ENCODE data around the gene TMED6. TPM values are rescaled to one million over a fixed set of nuclear protein-coding genes. Genes with fewer than 3 reads are reported as not detected.
A peak's percentile ranks its signal among the peaks of the same experiment; 100 is the strongest.
"Not testable (repeated sequence)": the region's sequence is repeated elsewhere in the genome, so short reads cannot be mapped to it uniquely, and the experiment has no call there.

Gene TMED6
- total RNA-seq, 2 donors from 2014 or later, result 0.39 to 1.8 TPM

- no peak for DNase-seq (ENCODE audit: low spot score in 2 of 2)
- peaks cover 5 to 22% of the 10 kb centered on the region in 2 donors for H3K36me3 Mint-ChIP-seq
- H3K27ac Mint-ChIP-seq, result no peak overlapping the region
Observed at GRCh38 chr16:69368866-69369265, 17.3 kb upstream of the TMED6 start.

GRCh38 chr16:69367980-69368379, 16.4 kb upstream of the TMED6 start:
- peak overlapping the region; percentile 23 to 74 for H3K27ac Mint-ChIP-seq
- ATAC-seq (no peak), DNase-seq (ENCODE audit: low spot score in 2 of 2) (no peak)
- H3K36me3 Mint-ChIP-seq, result peaks cover 5 to 22% of the 10 kb centered on the region in 2 donors
- no peaks in the 10 kb centered on the region for H3K9me3 Mint-ChIP-seq

More at GRCh38 chr16:69368866-69369265, 17.3 kb upstream of the TMED6 start:
- H3K9me3 Mint-ChIP-seq, result no peaks in the 10 kb centered on the region
- no peak for ATAC-seq

- H3K27ac Mint-ChIP-seq, result peak overlapping the region in 1 of 2 donors; percentile 81
- no peaks in the 10 kb centered on the region for H3K9me3 Mint-ChIP-seq
- H3K36me3 Mint-ChIP-seq, result peaks cover 5 to 22% of the 10 kb centered on the region in 2 donors
- ATAC-seq (no peak), DNase-seq (ENCODE audit: low spot score in 2 of 2) (no peak)
Observed at GRCh38 chr16:69366431-69366830, 14.8 kb upstream of the TMED6 start.

GRCh38 chr16:69365901-69366300, 14.3 kb upstream of the TMED6 start:
- Mint-ChIP-seq H3K27ac (peak overlapping the region in 1 of 2 donors; percentile 58), H3K9me3 (no peaks in the 10 kb centered on the region), H3K36me3 (peaks cover 5 to 21% of the 10 kb centered on the region in 2 donors)
- DNase-seq (ENCODE audit: low spot score in 2 of 2) (no peak), ATAC-seq (no peak)

- Mint-ChIP-seq H3K36me3 (peaks cover 5 to 6% of the 10 kb centered on the region in 2 donors), H3K9me3 (no peaks in the 10 kb centered on the region)
Observed at GRCh38 chr16:69364088-69364487, 12.5 kb upstream of the TMED6 start.

GRCh38 chr16:69363281-69363717, 11.7 kb upstream of the TMED6 start:
- peaks cover 5 to 6% of the 10 kb centered on the region in 2 donors for H3K36me3 Mint-ChIP-seq
- H3K9me3 Mint-ChIP-seq, result no peaks in the 10 kb centered on the region
- DNase-seq (ENCODE audit: low spot score in 2 of 2) (no peak), ATAC-seq (no peak)
- no peak overlapping the region for H3K27ac Mint-ChIP-seq

More at GRCh38 chr16:69364088-69364487, 12.5 kb upstream of the TMED6 start:
- no peak overlapping the region for H3K27ac Mint-ChIP-seq
- DNase-seq (ENCODE audit: low spot score in 2 of 2) (no peak), ATAC-seq (no peak)

- not testable (repeated sequence) for H3K36me3 Mint-ChIP-seq; ATAC-seq; DNase-seq (ENCODE audit: low spot score in 2 of 2); H3K27ac Mint-ChIP-seq; H3K9me3 Mint-ChIP-seq
Observed at GRCh38 chr16:69360070-69360469, 8.5 kb upstream of the TMED6 start.

GRCh38 chr16:69350536-69351133, 951 bp downstream of the TMED6 start:
- no peaks in the 10 kb centered on the region for H3K9me3 Mint-ChIP-seq

GRCh38 chr16:69349536-69349935, 2.0 kb downstream of the TMED6 start:
- peak overlapping the region in 1 of 2 donors; percentile 30 for H3K27ac Mint-ChIP-seq
- no peak for ATAC-seq
- no peaks in the 10 kb centered on the region for H3K9me3 Mint-ChIP-seq
- no peaks in the 10 kb centered on the region for H3K36me3 Mint-ChIP-seq
- no peak for DNase-seq (ENCODE audit: low spot score in 2 of 2)

More at GRCh38 chr16:69350536-69351133, 951 bp downstream of the TMED6 start:
- no peak for ATAC-seq
- Mint-ChIP-seq H3K36me3 (peaks cover 5% of the 10 kb centered on the region in 2 donors), H3K27ac (peak overlapping the region in 1 of 2 donors; percentile 55)
- no peak for DNase-seq (ENCODE audit: low spot score in 2 of 2)

- DNase-seq (ENCODE audit: low spot score in 2 of 2) (no peak), ATAC-seq (no peak)
- H3K27ac Mint-ChIP-seq, result no peak overlapping the region
- no peaks in the 10 kb centered on the region for H3K9me3 Mint-ChIP-seq
- no peaks in the 10 kb centered on the region for H3K36me3 Mint-ChIP-seq
Observed at GRCh38 chr16:69348222-69348621, 3.4 kb downstream of the TMED6 start.

GRCh38 chr16:69346683-69347082, 4.9 kb downstream of the TMED6 start:
- peaks cover 0 to 1% of the 10 kb centered on the region in 2 donors for H3K36me3 Mint-ChIP-seq

GRCh38 chr16:69345923-69346322, 5.7 kb downstream of the TMED6 start:
- ATAC-seq (no peak), DNase-seq (ENCODE audit: low spot score in 2 of 2) (no peak)
- Mint-ChIP-seq H3K36me3 (peaks cover 6 to 9% of the 10 kb centered on the region in 2 donors), H3K9me3 (no peaks in the 10 kb centered on the region), H3K27ac (peak overlapping the region in 1 of 2 donors; percentile 14)

More at GRCh38 chr16:69346683-69347082, 4.9 kb downstream of the TMED6 start:
- Mint-ChIP-seq H3K27ac (peak overlapping the region in 1 of 2 donors; percentile 68), H3K9me3 (no peaks in the 10 kb centered on the region)
- DNase-seq (ENCODE audit: low spot score in 2 of 2) (no peak), ATAC-seq (no peak)

- peaks cover 21 to 24% of the 10 kb centered on the region in 2 donors for H3K36me3 Mint-ChIP-seq
- no peak for ATAC-seq
- no peaks in the 10 kb centered on the region for H3K9me3 Mint-ChIP-seq
- H3K27ac Mint-ChIP-seq, result peak overlapping the region in 1 of 2 donors; percentile 72
- no peak for DNase-seq (ENCODE audit: low spot score in 2 of 2)
Observed at GRCh38 chr16:69344171-69344570, 7.4 kb downstream of the TMED6 start.

GRCh38 chr16:69340095-69340644, 11.4 kb downstream of the TMED6 start:
- peak in 1 of 2 donors; percentile 33 for ATAC-seq
- peaks cover 33% of the 10 kb centered on the region in 2 donors for H3K36me3 Mint-ChIP-seq
- H3K9me3 Mint-ChIP-seq, result no peaks in the 10 kb centered on the region
- DNase-seq (ENCODE audit: low spot score in 2 of 2), result no peak
- peak overlapping the region; percentile 96 to 99 for H3K27ac Mint-ChIP-seq

GRCh38 chr16:69339289-69340094, 12.1 kb downstream of the TMED6 start, which contains the start of the genes COG8 and NIP7:
Gene COG8 (minus strand): TSS chr16:69339564. CDS start chr16:69339552, 12 bp downstream.
Gene NIP7 (plus strand): TSS chr16:69339772. CDS start chr16:69339830, 58 bp downstream.
- peak; percentile 91 to 93 for ATAC-seq
- Mint-ChIP-seq H3K9me3 (no peaks in the 10 kb centered on the region), H3K36me3 (peaks cover 33 to 40% of the 10 kb centered on the region in 2 donors), H3K27ac (peak within 1 kb of the TSS; percentile 96 to 99)
- peak; percentile 90 to 92 for DNase-seq (ENCODE audit: low spot score in 2 of 2)

- no peak for DNase-seq (ENCODE audit: low spot score in 2 of 2)
- peaks cover 33 to 40% of the 10 kb centered on the region in 2 donors for H3K36me3 Mint-ChIP-seq
- peak overlapping the region; percentile 90 to 96 for H3K27ac Mint-ChIP-seq
- H3K9me3 Mint-ChIP-seq, result no peaks in the 10 kb centered on the region
- no peak for ATAC-seq
Observed at GRCh38 chr16:69338557-69339288, 12.9 kb downstream of the TMED6 start.

All from activated naive CD4-positive, alpha-beta T cell treated with anti-CD3 and anti-CD28 coated beads, Interleukin-2, amount 50 U/mL, for 72 hours (primary cell).